Central memory CD4-positive, alpha-beta T cell (primary cell): Measurements from ENCODE around the gene SP100.
A peak's percentile ranks its signal among the peaks of the same experiment; 100 is the strongest.
"Not testable (repeated sequence)": the region's sequence is repeated elsewhere in the genome, so short reads cannot be mapped to it uniquely, and the experiment has no call there.

Experiments used
- DNase-seq: peaks from one replicate; pipeline ENCODE4 v3.0.0; 2022

SP100 gene

GRCh38 chr2:230471074-230471473 is 55.1 kb downstream of the SP100 start:
- no peak for DNase-seq

GRCh38 chr2:230472621-230473018 is 56.6 kb downstream of the SP100 start:
- no peak for DNase-seq

- DNase-seq, result peak; percentile 9
Measured at GRCh38 chr2:230473378-230473777, 57.4 kb downstream of the SP100 start.

GRCh38 chr2:230475143-230475542 is 59.1 kb downstream of the SP100 start:
- no peak for DNase-seq

GRCh38 chr2:230485801-230486341 is 69.9 kb downstream of the SP100 start:
- no peak for DNase-seq

- DNase-seq, result not testable (repeated sequence)
Measured at GRCh38 chr2:230491219-230491618, 75.2 kb downstream of the SP100 start.

GRCh38 chr2:230492107-230492506 is 76.1 kb downstream of the SP100 start:
- no peak for DNase-seq

- no peak for DNase-seq
Measured at GRCh38 chr2:230494980-230495379, 79.0 kb downstream of the SP100 start.

GRCh38 chr2:230496891-230497290 is 80.9 kb downstream of the SP100 start:
- DNase-seq, result no peak

- DNase-seq, result no peak
Measured at GRCh38 chr2:230498506-230499107, 82.6 kb downstream of the SP100 start.

GRCh38 chr2:230502593-230502992 is 86.6 kb downstream of the SP100 start:
- DNase-seq, result no peak

- DNase-seq, result no peak
Measured at GRCh38 chr2:230503798-230504197, 87.8 kb downstream of the SP100 start.

GRCh38 chr2:230505162-230505561 is 89.2 kb downstream of the SP100 start:
- no peak for DNase-seq

- DNase-seq, result no peak
Measured at GRCh38 chr2:230512955-230513748, 97.2 kb downstream of the SP100 start.

- DNase-seq, result no peak
Measured at GRCh38 chr2:230520061-230520874, 104.3 kb downstream of the SP100 start.

GRCh38 chr2:230520875-230521155 is 104.8 kb downstream of the SP100 start:
- no peak for DNase-seq

- DNase-seq, result no peak
Measured at GRCh38 chr2:230521386-230521785, 105.4 kb downstream of the SP100 start.

- no peak for DNase-seq
Measured at GRCh38 chr2:230525682-230526081, 109.7 kb downstream of the SP100 start.

- DNase-seq, result no peak
Measured at GRCh38 chr2:230537531-230537976, 121.6 kb downstream of the SP100 start.

GRCh38 chr2:230540332-230540731 is 124.3 kb downstream of the SP100 start:
- no peak for DNase-seq

GRCh38 chr2:230541934-230542380 is 126.0 kb downstream of the SP100 start:
- DNase-seq, result no peak

- DNase-seq, result no peak
Measured at GRCh38 chr2:230542751-230543150, 126.8 kb downstream of the SP100 start.

- DNase-seq, result no peak
Measured at GRCh38 chr2:230552181-230552580, 136.2 kb downstream of the SP100 start.
